ENCODE measurements around the gene HOXB4. TPM values are rescaled to one million over a fixed set of nuclear protein-coding genes. Genes with fewer than 3 reads are reported as not detected.

Gene HOXB4
- total RNA-seq, 2 experiments from 2014 or later: 7.4 to 8.9 TPM

DNA sequence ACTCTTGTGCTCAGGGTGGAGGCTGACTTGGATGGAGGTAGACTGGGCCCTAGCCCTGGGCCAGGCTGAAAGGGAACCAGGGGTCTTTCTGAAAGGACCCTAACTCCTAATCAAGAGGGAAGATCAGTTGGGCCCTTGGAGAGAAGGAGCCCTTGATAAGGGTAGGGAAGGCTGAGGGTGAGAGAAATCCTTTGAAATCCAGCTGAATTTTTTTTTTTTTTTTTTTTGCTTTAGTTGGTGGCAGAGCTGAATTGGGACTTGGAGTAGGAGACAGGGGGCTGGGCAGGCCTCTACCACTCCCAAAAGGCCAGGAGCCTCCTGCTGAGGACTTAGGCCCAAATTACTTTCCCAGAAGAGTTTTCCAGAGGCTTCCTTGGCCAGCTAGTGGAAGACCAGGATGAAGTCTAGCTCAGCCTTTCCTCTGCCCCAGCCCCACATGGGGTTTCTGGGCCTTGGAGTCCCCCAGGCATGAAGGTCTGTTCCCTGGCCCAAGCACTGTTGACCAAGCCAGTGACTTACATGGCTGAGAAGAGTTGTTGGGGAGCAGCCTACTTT, 12.5 kb upstream of the HOXB4 start:
- H3K9me2 ChIP-seq (ENCODE audit: insufficient read depth, low read length): no peaks in the 10 kb centered on the region
- intact Hi-C loops (cut with micrococcal nuclease; ENCODE audit: unreplicated experiment): loop anchor here (10.0 kb wide), 1 partner anchor 326 kb away; no protein-coding TSS in a partner anchor
- ChIA-PET CTCF (ENCODE audit: unreplicated experiment) (no interaction called here), POLR2A (interaction anchor here (0.6 kb wide), 1 partner anchor 233 kb away, joined by 3 read pairs; no protein-coding TSS in a partner anchor)
- TF ChIP-seq, protein P1, sequence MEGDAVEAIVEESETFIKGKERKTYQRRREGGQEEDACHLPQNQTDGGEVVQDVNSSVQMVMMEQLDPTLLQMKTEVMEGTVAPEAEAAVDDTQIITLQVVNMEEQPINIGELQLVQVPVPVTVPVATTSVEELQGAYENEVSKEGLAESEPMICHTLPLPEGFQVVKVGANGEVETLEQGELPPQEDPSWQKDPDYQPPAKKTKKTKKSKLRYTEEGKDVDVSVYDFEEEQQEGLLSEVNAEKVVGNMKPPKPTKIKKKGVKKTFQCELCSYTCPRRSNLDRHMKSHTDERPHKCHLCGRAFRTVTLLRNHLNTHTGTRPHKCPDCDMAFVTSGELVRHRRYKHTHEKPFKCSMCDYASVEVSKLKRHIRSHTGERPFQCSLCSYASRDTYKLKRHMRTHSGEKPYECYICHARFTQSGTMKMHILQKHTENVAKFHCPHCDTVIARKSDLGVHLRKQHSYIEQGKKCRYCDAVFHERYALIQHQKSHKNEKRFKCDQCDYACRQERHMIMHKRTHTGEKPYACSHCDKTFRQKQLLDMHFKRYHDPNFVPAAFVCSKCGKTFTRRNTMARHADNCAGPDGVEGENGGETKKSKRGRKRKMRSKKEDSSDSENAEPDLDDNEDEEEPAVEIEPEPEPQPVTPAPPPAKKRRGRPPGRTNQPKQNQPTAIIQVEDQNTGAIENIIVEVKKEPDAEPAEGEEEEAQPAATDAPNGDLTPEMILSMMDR (conservative IDR thresholded peaks at IDR 0.05; ENCODE audit: low read length): no peak
- no peak for TF ChIP-seq EZH2phosphoT487 (IDR thresholded peaks at IDR 0.05; ENCODE audit: borderline replicate concordance, low read depth, low read length)
- H2AFZ ChIP-seq (ENCODE audit: low read length): no peak overlapping the region
- no peak overlapping the region for H3K4me3 ChIP-seq (ENCODE audit: low read depth, low read length, poor library complexity, severe bottlenecking)
- no peaks in the 10 kb centered on the region for H3K36me3 ChIP-seq (ENCODE audit: insufficient read depth, low read length)
- H3K4me1 ChIP-seq (ENCODE audit: insufficient read depth, low read length, poor library complexity, severe bottlenecking): peaks cover 25% of the 10 kb centered on the region
- no peaks in the 10 kb centered on the region for H3K79me2 ChIP-seq (ENCODE audit: insufficient read depth, low read depth, low read length)
- H3K4me2 ChIP-seq (ENCODE audit: low read length): no peak overlapping the region
- no peaks in the 10 kb centered on the region for H3K9me3 ChIP-seq (ENCODE audit: low read length)
- H3K27ac ChIP-seq (ENCODE audit: low read depth, low read length, poor library complexity, severe bottlenecking): no peak overlapping the region
- BruUV-seq (replicated peaks): no TSS peak
- no peaks in the 10 kb centered on the region for H4K20me1 ChIP-seq (ENCODE audit: insufficient read depth, low read length)
- no peak for DNase-seq (ENCODE audit: low spot score)

DNA sequence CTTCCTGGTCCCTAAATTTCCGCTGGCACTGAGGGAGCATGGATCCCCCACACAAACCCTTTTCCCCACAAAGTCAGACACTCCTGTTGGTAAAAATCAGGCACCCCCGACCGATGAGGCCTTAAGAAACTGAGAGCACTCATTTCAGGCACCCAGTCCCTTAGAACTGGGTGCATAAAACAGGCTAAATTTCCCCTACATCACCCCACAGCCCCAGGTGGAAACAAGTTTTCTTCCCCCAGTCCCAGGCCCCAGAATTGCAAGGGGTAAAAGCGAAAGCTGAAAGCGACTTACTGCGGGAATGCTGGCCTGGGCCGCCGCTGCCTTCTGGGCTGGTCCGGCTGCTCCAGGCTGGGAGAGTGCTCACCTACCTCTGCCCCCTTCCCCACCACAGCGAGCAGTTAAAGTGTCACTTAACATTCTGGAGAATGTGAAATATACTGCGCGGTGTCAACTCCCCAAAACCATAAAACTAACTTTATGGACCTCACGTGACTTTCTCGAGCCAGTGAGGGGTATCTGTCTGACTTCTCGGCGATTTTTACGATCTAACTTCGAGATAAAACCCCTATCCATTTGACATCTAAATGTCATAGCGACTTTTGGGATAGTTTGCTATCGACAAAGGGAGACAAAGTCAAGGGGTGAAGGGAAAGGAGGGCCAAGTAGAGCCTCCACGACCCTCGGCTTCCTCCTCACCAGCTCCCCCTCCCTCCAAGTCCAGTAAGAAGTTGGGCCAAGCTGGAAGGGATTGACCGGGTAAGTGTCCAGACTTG, 11.9 kb upstream of the HOXB4 start, which contains the start of gene HOXB3:
Gene HOXB3 (minus strand): TSS at position 411 of the 776 bp plus-strand sequence. CDS start 37,767 bp downstream, outside the sequence.
- Histone ChIP-seq H3K27ac (ENCODE audit: low read depth, low read length, poor library complexity, severe bottlenecking) (no peak within 1 kb of the TSS), H2AFZ (ENCODE audit: low read length) (no peak within 1 kb of the TSS), H3K4me3 (ENCODE audit: low read depth, low read length, poor library complexity, severe bottlenecking) (no peak within 1 kb of the TSS), H3K9me2 (ENCODE audit: insufficient read depth, low read length) (no peaks in the 10 kb centered on the region), H3K4me2 (ENCODE audit: low read length) (no peak within 1 kb of the TSS), H3K4me1 (ENCODE audit: insufficient read depth, low read length, poor library complexity, severe bottlenecking) (peaks cover 29% of the 10 kb centered on the region), H4K20me1 (ENCODE audit: insufficient read depth, low read length) (no peaks in the 10 kb centered on the region), H3K9me3 (ENCODE audit: low read length) (no peaks in the 10 kb centered on the region), H3K36me3 (ENCODE audit: insufficient read depth, low read length) (no peaks in the 10 kb centered on the region), H3K79me2 (ENCODE audit: insufficient read depth, low read depth, low read length) (no peaks in the 10 kb centered on the region)
- TF ChIP-seq, protein P1 (conservative IDR thresholded peaks at IDR 0.05; ENCODE audit: low read length): no peak
- TF ChIP-seq EZH2phosphoT487 (IDR thresholded peaks at IDR 0.05; ENCODE audit: borderline replicate concordance, low read depth, low read length): no peak
- BruUV-seq (replicated peaks): no TSS peak
- no peak for DNase-seq (ENCODE audit: low spot score)
- CTCF ChIA-PET (ENCODE audit: unreplicated experiment): no interaction called here
- POLR2A ChIA-PET: no interaction called here
- intact Hi-C loops (cut with micrococcal nuclease; ENCODE audit: unreplicated experiment): loop anchor here (10.0 kb wide), 1 partner anchor 325 kb away; no protein-coding TSS in a partner anchor

All from OCI-LY7 (cell line).